Measurements from ENCODE around the gene DLGAP4. TPM values are rescaled to one million over a fixed set of nuclear protein-coding genes. Genes with fewer than 3 reads are reported as not detected.

Gene DLGAP4
- total and polyA plus RNA-seq, 7 donors: 53.5 to 151 (median 90.4) TPM

DNA sequence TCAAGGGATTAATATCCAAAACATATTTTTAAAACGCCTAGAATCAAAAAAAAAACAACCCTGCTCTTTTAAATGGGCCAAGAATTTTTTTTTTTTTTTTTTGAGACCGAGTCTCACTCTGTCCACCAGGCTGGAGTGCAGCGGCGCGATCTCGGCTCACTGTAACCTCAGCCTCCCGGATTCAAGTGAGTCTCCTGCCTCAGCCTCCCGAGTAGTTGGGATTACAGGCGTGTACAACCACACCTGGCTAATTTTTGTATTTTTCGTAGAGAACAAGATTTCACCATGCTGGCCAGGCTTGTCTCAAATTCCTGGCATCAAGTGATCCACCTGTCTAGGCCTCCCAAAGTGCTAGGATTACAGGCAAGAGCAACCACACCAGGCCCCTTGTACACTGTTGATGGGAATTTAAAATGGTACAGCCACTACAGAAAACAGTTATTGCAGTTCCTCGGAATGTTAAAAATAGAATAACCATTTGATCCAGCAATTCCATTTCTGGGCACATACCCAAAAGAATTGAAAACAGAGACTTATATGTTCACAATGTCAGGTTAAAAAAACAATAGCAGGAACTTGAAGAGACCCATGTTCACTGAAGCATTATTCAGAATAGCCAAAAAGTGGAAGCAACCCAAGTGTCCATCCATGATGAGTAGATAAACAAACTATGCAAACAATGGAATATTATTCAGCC is 232.0 kb downstream of the DLGAP4 start:
- TF ChIP-seq, protein P1, sequence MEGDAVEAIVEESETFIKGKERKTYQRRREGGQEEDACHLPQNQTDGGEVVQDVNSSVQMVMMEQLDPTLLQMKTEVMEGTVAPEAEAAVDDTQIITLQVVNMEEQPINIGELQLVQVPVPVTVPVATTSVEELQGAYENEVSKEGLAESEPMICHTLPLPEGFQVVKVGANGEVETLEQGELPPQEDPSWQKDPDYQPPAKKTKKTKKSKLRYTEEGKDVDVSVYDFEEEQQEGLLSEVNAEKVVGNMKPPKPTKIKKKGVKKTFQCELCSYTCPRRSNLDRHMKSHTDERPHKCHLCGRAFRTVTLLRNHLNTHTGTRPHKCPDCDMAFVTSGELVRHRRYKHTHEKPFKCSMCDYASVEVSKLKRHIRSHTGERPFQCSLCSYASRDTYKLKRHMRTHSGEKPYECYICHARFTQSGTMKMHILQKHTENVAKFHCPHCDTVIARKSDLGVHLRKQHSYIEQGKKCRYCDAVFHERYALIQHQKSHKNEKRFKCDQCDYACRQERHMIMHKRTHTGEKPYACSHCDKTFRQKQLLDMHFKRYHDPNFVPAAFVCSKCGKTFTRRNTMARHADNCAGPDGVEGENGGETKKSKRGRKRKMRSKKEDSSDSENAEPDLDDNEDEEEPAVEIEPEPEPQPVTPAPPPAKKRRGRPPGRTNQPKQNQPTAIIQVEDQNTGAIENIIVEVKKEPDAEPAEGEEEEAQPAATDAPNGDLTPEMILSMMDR (IDR thresholded peaks at IDR 0.05): no peak
- Histone ChIP-seq H3K27me3 (ENCODE audit: insufficient read depth in 3 of 3, low read length in 2 of 3) (no peaks in the 10 kb centered on the region), H3K27ac (no peak overlapping the region), H3K4me1 (no peaks in the 10 kb centered on the region), H3K36me3 (ENCODE audit: insufficient read depth in 1 of 2, low read depth in 1 of 2) (no peaks in the 10 kb centered on the region), H3K4me3 (no peak overlapping the region), H3K9me3 (no peaks in the 10 kb centered on the region)
- DNase-seq (no peak), ATAC-seq (no peak)
- 63 to 70% (median 67%) methylated on average over 11 of the region's 11 CpGs for WGBS, 3 donors
- intact Hi-C loops (cut with DNase I): no loop called here

DNA sequence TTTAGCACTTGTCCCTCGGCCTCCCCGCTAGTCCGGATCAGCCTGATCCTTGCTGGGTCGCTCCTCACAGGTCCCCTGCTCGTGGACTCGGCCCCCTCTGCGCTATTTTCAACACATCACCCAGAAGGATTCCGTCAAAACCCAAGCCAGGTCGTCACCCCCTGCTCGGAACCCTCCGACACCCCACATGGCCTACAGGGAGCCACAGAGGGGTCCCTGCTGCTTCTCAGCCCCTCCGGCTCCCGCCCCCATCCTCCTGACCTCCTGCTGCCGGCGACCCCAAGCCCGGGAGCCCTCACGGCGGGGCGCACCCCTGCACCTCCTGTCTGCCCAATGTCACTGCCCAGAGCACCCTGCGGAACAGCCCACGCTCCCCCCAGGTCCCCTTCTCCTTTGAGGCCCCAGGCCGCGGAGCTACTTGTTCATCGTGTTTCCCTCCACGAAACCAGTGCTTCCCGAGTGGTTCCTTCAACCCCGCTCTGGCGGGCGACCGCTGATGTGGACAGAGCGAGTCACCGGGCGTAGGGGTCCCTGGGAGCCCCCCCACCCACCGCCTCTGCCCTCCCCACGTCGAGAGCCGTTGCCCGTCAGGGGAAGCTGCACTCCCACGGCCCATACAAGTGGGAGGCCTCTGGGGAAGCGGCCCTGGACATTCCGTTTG is 234.5 kb downstream of the DLGAP4 start:
- Histone ChIP-seq H3K27me3 (ENCODE audit: insufficient read depth in 3 of 3, low read length in 2 of 3) (no peaks in the 10 kb centered on the region), H3K9me3 (no peaks in the 10 kb centered on the region), H3K4me1 (peaks cover 8% of the 10 kb centered on the region), H3K27ac (peak overlapping the region; percentile 79), H3K4me3 (peak overlapping the region; percentile 74), H3K36me3 (ENCODE audit: insufficient read depth in 1 of 2, low read depth in 1 of 2) (peaks cover 0 to 3% of the 10 kb centered on the region in 2 donors)
- TF ChIP-seq, protein P1 (IDR thresholded peaks at IDR 0.05): no peak
- intact Hi-C loops (cut with DNase I): no loop called here
- no peak for ATAC-seq
- DNase-seq: peak in 1 of 2 donors; percentile 64
- WGBS, 3 donors: 56 to 63% (median 58%) methylated on average over 41 of the region's 41 CpGs

DNA sequence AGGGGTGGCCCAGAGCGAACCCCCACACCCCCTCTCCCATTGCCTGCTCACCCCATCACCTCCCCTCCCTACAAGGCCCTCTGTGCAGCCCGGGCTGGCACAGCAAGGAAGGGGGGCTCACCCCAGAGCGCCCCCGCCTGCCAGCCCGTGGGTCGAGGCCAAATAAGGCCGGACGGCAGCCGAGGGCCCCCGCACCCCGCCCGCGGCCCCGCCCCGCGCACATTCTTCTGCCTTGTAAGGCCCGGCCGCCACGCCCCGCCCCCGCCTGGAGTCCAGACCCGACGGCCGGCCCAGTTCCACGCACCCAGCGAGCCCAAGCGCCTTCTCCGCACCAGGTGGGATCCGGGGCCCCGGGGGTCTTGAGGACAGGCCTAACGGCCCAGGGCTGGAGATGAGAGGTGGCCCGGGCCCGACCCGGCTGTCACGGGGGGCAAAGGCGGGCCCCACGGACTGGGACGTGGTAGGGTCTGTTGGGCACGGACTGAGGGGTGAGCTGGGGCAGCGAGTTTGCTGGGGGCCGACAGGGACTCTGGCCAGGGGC is 235.2 kb downstream of the DLGAP4 start, which contains the start of gene MYL9:
TSS of gene MYL9 (plus strand) at position 293 of the 541 bp plus-strand sequence. CDS start 3,366 bp downstream, outside the sequence.
- Histone ChIP-seq H3K4me1 (peaks cover 8% of the 10 kb centered on the region), H3K9me3 (no peaks in the 10 kb centered on the region), H3K4me3 (peak within 1 kb of the TSS; percentile 74), H3K27me3 (ENCODE audit: insufficient read depth in 3 of 3, low read length in 2 of 3) (no peaks in the 10 kb centered on the region), H3K27ac (peak within 1 kb of the TSS; percentile 79), H3K36me3 (ENCODE audit: insufficient read depth in 1 of 2, low read depth in 1 of 2) (peaks cover 0 to 3% of the 10 kb centered on the region in 2 donors)
- WGBS, 3 donors: 1 to 9% (median 5%) methylated on average over 25 to 41 of the region's 41 CpGs
- intact Hi-C loops (cut with DNase I): no loop called here
- ATAC-seq (peak; percentile 43 to 82 (median 62)), DNase-seq (peak; percentile 90 to 91)
- TF ChIP-seq, protein P1 (IDR thresholded peaks at IDR 0.05): no peak

DNA sequence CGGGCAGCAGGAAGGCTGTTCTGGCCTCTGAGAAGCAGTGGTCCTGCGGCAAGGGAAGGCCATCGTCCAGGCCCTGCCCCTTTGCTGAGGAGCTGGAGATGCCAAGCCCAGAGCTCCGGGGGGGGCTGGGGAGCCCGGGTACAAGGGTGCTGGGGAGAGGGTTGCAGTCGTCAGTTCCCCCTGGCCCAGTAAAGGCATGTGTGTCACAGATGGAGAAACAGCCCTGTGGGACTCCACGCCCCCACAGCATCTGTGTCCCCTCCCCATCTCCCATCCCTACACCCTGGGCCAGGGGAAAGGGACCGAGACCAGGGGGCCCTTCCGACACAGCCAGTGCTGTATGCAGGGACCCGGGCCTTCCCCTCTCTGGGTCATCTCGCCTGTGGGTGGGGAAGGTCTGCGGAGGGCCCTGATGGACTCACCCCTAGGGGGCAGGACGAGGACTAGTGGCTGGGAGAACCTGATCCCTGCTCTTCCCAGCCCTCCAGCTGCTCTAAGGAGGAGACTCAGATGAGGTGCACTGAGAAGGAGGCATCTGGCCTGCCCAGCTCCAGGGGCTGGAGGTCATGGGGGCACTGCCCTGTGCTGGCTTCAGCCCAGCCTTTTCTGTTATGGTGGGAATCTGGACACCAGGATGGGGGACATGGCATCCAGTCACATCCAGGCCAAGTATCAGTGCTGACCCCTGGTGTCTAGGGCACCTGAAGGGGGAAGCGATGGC is 235.8 kb downstream of the DLGAP4 start:
- H3K9me3 ChIP-seq: no peaks in the 10 kb centered on the region
- DNase-seq: peak; percentile 37 to 54
- no peaks in the 10 kb centered on the region for H3K27me3 ChIP-seq (ENCODE audit: insufficient read depth in 3 of 3, low read length in 2 of 3)
- peak overlapping the region; percentile 79 for H3K27ac ChIP-seq
- peak overlapping the region; percentile 74 for H3K4me3 ChIP-seq
- 27 to 42% (median 30%) methylated on average over 9 to 14 of the region's 14 CpGs for WGBS, 3 donors
- TF ChIP-seq, protein P1 (IDR thresholded peaks at IDR 0.05): peak; percentile 25
- H3K4me1 ChIP-seq: peaks cover 8% of the 10 kb centered on the region
- ATAC-seq: peak; percentile 28 to 52 (median 44)
- peaks cover 0 to 3% of the 10 kb centered on the region in 2 donors for H3K36me3 ChIP-seq (ENCODE audit: insufficient read depth in 1 of 2, low read depth in 1 of 2)
- intact Hi-C loops (cut with DNase I): no loop called here

All from psoas muscle (tissue), 8 donors.